ENCODE results near the gene SLC6A20. TPM values are rescaled to one million over a fixed set of nuclear protein-coding genes. Genes with fewer than 3 reads are reported as not detected.

Gene SLC6A20
- total RNA-seq, 2 donors from 2014 or later = not detected

- Mint-ChIP-seq H3K4me1 (ENCODE audit: low read depth in 2 of 2) (no peaks in the 10 kb centered on the region), H3K9me3 (no peaks in the 10 kb centered on the region), H3K27me3 (no peaks in the 10 kb centered on the region), H3K4me3 (no peak overlapping the region), H3K36me3 (no peaks in the 10 kb centered on the region), H3K27ac (no peak overlapping the region)
- ATAC-seq (no peak), DNase-seq (ENCODE audit: low spot score) (no peak)
Measured at GRCh38 chr3:45781271-45781670, 15.1 kb downstream of the SLC6A20 start.

DNA sequence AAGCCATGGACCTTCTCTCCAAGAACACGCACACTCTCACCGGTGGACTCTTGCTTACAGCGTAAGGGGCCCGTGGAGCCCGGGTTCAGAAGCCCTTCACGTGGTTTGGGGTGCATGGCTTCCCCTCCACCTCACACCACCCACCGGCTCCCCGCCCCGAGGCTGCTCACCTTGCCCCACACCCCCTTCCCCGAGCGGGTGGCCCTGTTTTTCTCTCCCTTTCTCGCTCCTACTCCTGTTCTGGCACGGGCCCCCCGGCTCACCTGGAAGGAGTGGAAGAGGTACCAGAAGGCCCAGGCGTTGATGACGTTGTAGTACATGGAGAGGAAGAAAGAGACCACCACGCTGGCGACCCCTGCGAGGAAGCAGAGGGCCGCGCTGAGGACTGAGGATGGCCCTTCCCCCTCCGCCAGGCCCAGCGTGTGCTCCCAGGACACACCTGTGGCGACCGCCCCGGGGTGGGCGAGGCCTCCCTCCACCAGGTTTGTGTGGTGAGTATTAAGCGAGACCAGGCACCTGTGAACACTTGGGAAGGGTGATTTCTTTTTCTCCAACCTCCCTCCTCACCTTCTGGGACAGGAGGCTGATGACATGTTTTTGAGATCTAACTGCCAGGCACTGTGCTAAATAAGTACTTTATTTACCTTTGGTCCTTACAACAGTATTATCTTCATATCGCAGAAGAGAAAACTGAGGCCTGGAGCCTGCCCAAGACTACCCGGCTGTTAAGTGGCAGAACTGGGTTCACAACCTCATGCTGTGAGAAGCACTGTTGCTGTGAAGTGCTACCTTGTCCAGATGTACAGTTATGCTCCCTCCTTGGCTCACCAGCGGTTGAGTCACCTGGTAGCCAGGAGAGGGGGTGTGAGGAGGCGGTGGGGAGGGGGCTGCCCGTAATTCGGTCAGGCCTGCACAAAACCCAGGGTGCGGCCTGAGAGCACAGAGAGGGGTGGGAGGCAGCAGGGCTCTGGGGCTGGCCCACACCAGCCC is 16.3 kb downstream of the SLC6A20 start:
- DNase-seq (ENCODE audit: low spot score) = no peak
- H3K27ac Mint-ChIP-seq = no peak overlapping the region
- H3K27me3 Mint-ChIP-seq = no peaks in the 10 kb centered on the region
- H3K4me1 Mint-ChIP-seq (ENCODE audit: low read depth in 2 of 2) = no peaks in the 10 kb centered on the region
- no peak overlapping the region for H3K4me3 Mint-ChIP-seq
- H3K36me3 Mint-ChIP-seq = no peaks in the 10 kb centered on the region
- ATAC-seq = peak in 1 of 2 donors; percentile 17
- H3K9me3 Mint-ChIP-seq = no peaks in the 10 kb centered on the region

DNA sequence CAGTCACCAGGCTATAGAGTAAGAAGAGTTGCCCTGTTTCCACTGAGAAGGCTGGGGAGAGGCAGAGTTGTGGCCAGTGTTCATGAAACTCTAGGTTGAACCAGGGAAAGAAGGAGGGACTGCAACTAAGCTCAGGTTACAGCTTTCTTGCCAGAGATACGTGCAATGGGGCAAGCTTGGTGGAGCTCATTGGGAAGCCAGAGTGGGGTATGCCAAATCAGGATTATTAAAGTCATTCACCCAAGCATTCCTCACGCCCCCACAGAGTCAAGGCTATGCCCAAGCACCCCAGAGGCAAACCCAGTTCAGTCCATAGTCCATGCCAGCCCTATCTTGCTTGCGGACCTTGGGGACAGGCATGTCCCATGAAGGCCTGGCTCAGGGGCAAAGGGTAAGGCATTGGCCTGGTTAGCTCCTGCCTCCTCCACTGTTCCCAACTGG is 17.6 kb downstream of the SLC6A20 start:
- Mint-ChIP-seq H3K36me3 (no peaks in the 10 kb centered on the region), H3K9me3 (no peaks in the 10 kb centered on the region), H3K27me3 (no peaks in the 10 kb centered on the region), H3K4me3 (no peak overlapping the region), H3K4me1 (ENCODE audit: low read depth in 2 of 2) (no peaks in the 10 kb centered on the region), H3K27ac (no peak overlapping the region)
- DNase-seq (ENCODE audit: low spot score) (no peak), ATAC-seq (no peak)

GRCh38 chr3:45777746-45778386 is 18.5 kb downstream of the SLC6A20 start:
- peaks cover 0 to 1% of the 10 kb centered on the region in 2 donors for H3K4me1 Mint-ChIP-seq (ENCODE audit: low read depth in 2 of 2)
- H3K27ac Mint-ChIP-seq = no peak overlapping the region
- no peak overlapping the region for H3K4me3 Mint-ChIP-seq
- no peaks in the 10 kb centered on the region for H3K9me3 Mint-ChIP-seq
- no peak for DNase-seq (ENCODE audit: low spot score)
- H3K36me3 Mint-ChIP-seq = no peaks in the 10 kb centered on the region
- no peak for ATAC-seq
- no peaks in the 10 kb centered on the region for H3K27me3 Mint-ChIP-seq

GRCh38 chr3:45777111-45777745 is 19.1 kb downstream of the SLC6A20 start:
- peaks cover 0 to 3% of the 10 kb centered on the region in 2 donors for H3K4me1 Mint-ChIP-seq (ENCODE audit: low read depth in 2 of 2)
- DNase-seq (ENCODE audit: low spot score) = no peak
- no peaks in the 10 kb centered on the region for H3K27me3 Mint-ChIP-seq
- H3K36me3 Mint-ChIP-seq = no peaks in the 10 kb centered on the region
- H3K9me3 Mint-ChIP-seq = no peaks in the 10 kb centered on the region
- ATAC-seq = no peak
- no peak overlapping the region for H3K27ac Mint-ChIP-seq
- no peak overlapping the region for H3K4me3 Mint-ChIP-seq

GRCh38 chr3:45776611-45777010 is 19.7 kb downstream of the SLC6A20 start:
- Mint-ChIP-seq H3K27me3 (no peaks in the 10 kb centered on the region), H3K9me3 (no peaks in the 10 kb centered on the region), H3K4me3 (no peak overlapping the region), H3K36me3 (no peaks in the 10 kb centered on the region), H3K4me1 (ENCODE audit: low read depth in 2 of 2) (peaks cover 0 to 3% of the 10 kb centered on the region in 2 donors), H3K27ac (no peak overlapping the region)
- ATAC-seq = no peak
- DNase-seq (ENCODE audit: low spot score) = no peak

DNA sequence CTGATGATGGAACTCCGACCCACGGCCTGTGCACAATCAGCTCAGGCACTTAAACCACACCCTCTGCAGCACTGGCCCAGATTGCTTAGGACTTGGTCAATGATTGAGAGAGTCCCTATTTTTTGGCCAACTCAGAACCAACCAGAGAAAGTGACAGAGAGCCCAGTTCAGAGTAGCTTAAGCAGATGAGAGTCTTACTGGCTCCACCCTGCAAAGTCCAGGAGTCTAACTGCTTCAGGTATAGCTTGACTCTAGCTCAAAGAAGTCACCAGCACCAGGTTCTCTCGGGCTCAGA is 20.1 kb downstream of the SLC6A20 start:
- Mint-ChIP-seq H3K4me3 (no peak overlapping the region), H3K36me3 (no peaks in the 10 kb centered on the region), H3K27ac (no peak overlapping the region), H3K27me3 (no peaks in the 10 kb centered on the region), H3K4me1 (ENCODE audit: low read depth in 2 of 2) (peaks cover 0 to 3% of the 10 kb centered on the region in 2 donors), H3K9me3 (no peaks in the 10 kb centered on the region)
- DNase-seq (ENCODE audit: low spot score) (no peak), ATAC-seq (no peak)

DNA sequence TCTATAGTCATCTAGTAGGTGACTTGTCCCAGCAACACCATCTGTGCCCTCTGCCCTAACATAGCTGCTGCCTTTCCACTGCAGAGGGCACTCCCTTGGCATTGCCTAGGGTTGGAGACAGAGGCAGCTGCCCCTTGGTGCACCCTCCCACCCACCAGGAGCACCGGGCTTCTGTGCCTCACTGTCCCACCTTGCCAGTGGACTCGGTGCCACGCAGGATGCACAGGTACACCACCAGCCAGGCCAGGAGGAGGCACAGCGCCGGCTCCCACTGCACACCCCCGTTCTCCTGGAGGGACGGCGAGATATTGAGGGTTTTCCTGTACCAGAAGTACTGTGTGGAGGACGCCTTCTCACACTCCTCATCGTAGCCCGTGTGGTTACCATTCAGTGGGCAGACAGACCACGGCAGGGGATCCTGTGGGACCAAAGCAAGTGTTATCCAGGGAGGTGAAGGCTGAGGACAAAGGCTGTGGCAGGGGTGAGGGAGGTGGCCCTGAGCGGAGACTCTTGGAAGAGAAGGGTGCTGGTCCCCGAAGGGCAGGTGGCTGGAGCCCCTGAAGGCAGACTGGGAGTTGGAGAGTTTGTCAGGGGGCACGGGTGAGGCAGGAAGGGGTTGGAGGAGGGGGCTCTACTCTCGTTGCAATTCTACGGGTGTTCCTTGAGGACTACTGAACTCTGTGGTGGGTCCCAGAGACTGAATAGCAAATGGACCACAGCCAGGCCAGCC is 20.6 kb downstream of the SLC6A20 start:
- DNase-seq (ENCODE audit: low spot score) = no peak
- Mint-ChIP-seq H3K27ac (no peak overlapping the region), H3K4me1 (ENCODE audit: low read depth in 2 of 2) (peaks cover 0 to 3% of the 10 kb centered on the region in 2 donors), H3K4me3 (no peak overlapping the region), H3K36me3 (no peaks in the 10 kb centered on the region), H3K27me3 (no peaks in the 10 kb centered on the region), H3K9me3 (no peaks in the 10 kb centered on the region)
- no peak for ATAC-seq

DNA sequence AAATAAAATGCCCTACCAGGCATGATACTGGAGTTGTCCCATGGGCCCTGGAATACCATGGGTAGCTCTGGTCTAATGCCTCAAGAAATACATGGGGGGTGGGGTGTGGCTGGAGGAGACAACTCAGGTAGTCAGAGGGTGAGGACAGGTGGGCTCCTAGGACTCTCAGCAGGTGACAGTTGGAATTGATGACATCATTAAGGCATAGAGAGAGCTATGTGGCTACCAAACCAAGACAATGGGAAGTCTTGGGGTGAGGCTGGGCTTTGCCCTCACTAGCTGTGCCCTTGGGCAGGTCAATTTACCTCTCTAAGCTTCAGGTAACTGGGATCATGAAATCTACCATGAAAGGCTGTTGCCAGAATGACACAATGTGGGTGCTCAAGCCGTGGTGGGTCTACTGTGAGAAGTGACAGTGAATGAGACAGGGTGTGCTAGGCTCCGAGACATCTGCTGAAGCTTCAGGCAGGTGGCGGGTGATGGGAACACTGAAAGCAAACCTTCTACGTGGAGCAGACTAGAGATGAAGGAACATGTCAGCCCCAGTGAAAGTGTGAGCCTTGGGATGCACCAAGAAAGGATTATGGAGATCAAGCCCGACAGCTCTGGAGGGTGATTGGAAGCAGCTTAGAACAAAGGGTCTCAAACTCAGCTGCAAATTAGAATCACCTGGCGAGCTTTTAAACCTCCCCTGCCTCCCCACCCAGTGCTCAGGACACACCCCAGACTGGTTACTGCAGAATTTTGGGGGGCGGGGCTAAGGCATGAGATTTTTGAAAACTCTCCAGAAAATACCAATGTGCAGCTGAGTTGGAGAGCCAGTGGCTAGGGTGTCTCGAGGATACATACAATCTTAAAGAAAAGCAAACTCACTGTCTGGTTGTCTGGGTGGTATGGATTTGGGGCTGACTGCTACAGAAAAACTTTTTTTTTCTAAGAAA is 21.5 kb downstream of the SLC6A20 start:
- no peak for DNase-seq (ENCODE audit: low spot score)
- H3K36me3 Mint-ChIP-seq = no peaks in the 10 kb centered on the region
- ATAC-seq = no peak
- H3K27ac Mint-ChIP-seq = no peak overlapping the region
- H3K9me3 Mint-ChIP-seq = no peaks in the 10 kb centered on the region
- H3K4me1 Mint-ChIP-seq (ENCODE audit: low read depth in 2 of 2) = peaks cover 0 to 3% of the 10 kb centered on the region in 2 donors
- no peaks in the 10 kb centered on the region for H3K27me3 Mint-ChIP-seq
- no peak overlapping the region for H3K4me3 Mint-ChIP-seq

DNA sequence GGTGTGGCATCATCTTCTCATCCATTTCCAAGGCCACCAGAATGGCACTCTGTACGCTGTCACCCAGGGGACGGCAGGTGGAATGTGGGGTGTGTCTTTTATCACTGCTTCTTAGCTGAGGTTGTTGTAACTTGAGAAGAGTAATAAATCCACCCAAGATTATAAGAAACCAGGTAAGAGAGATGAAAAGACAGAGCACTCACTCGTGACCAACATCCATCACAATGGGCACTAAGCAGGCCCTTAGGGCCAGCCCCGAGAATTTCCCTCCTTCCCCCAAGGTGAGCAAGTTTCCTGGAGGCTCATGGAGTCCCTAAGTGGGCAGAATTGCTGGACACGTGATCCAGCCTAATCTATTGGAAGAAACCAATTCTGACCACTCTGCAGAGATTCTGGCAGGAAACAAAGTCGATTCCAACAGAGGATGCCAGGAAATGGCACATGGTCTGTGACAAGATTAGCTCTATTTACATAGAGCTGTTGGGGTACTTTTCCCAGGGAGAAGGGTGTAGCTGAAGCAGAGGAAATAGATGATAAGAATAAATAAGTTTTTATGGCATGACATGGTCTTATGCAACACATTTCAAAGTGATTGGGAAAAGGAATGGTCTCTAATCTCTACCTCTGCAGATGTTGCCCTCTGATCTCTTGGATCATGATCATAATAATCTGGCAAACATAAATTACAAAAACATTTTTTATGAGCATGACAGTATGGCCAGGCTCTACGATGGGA is 22.5 kb downstream of the SLC6A20 start:
- Mint-ChIP-seq H3K36me3 (no peaks in the 10 kb centered on the region), H3K27ac (no peak overlapping the region), H3K4me3 (no peak overlapping the region), H3K4me1 (ENCODE audit: low read depth in 2 of 2) (peaks cover 0 to 3% of the 10 kb centered on the region in 2 donors), H3K9me3 (no peaks in the 10 kb centered on the region), H3K27me3 (no peaks in the 10 kb centered on the region)
- DNase-seq (ENCODE audit: low spot score) = no peak
- ATAC-seq = no peak

- ATAC-seq = no peak
- H3K4me1 Mint-ChIP-seq (ENCODE audit: low read depth in 2 of 2) = peaks cover 0 to 3% of the 10 kb centered on the region in 2 donors
- no peak overlapping the region for H3K4me3 Mint-ChIP-seq
- peaks cover 0 to 1% of the 10 kb centered on the region in 2 donors for H3K27me3 Mint-ChIP-seq
- H3K36me3 Mint-ChIP-seq = no peaks in the 10 kb centered on the region
- H3K27ac Mint-ChIP-seq = no peak overlapping the region
- H3K9me3 Mint-ChIP-seq = no peaks in the 10 kb centered on the region
- no peak for DNase-seq (ENCODE audit: low spot score)
Measured at GRCh38 chr3:45773072-45773471, 23.3 kb downstream of the SLC6A20 start.

- Mint-ChIP-seq H3K36me3 (no peaks in the 10 kb centered on the region), H3K4me3 (no peak overlapping the region), H3K27me3 (peaks cover 0 to 7% of the 10 kb centered on the region in 2 donors), H3K4me1 (ENCODE audit: low read depth in 2 of 2) (peaks cover 0 to 3% of the 10 kb centered on the region in 2 donors), H3K9me3 (no peaks in the 10 kb centered on the region), H3K27ac (no peak overlapping the region)
- ATAC-seq (peak; percentile 20 to 53), DNase-seq (ENCODE audit: low spot score) (no peak)
Measured at GRCh38 chr3:45772341-45773035, 23.8 kb downstream of the SLC6A20 start.
